ENCODE measurements around the gene TCFL5. TPM values are rescaled to one million over a fixed set of nuclear protein-coding genes. Genes with fewer than 3 reads are reported as not detected.

TCFL5 gene
- total RNA-seq, 1 experiment from 2014 or later, result 15.1 TPM

GRCh38 chr20:62873280-62873679, 11.7 kb upstream of the TCFL5 start:
- Mint-ChIP-seq H3K4me3 (ENCODE audit: unreplicated experiment) (peak overlapping the region; percentile 72), H3K9me3 (ENCODE audit: unreplicated experiment) (no peaks in the 10 kb centered on the region), H3K27ac (ENCODE audit: unreplicated experiment) (peak overlapping the region; percentile 38), H3K4me1 (ENCODE audit: low read depth, unreplicated experiment) (peaks cover 21% of the 10 kb centered on the region), H3K36me3 (ENCODE audit: insufficient read depth, unreplicated experiment) (peaks cover 32% of the 10 kb centered on the region), H3K27me3 (ENCODE audit: insufficient read depth, unreplicated experiment) (no peaks in the 10 kb centered on the region)
- no peak for DNase-seq
- no peak overlapping the region for H3K4me3 ChIP-seq (ENCODE audit: low read depth, low read length)
- CTCF ChIA-PET, result interaction anchor here (0.6 to 1.9 kb wide), 3 partner anchors 11 to 135 kb away, joined by 4 to 9 read pairs (median 7); partner anchors contain the start of gene TCFL5
- H3K9me3 ChIP-seq, result peaks cover 10% of the 10 kb centered on the region
- peaks cover 9% of the 10 kb centered on the region for H3K4me1 ChIP-seq
- H3K36me3 ChIP-seq (ENCODE audit: control insufficient read depth, insufficient read depth, low read length), result no peaks in the 10 kb centered on the region
- H3K27me3 ChIP-seq (replicated peaks; ENCODE audit: control insufficient read depth, insufficient read depth, low read length), result no peaks in the 10 kb centered on the region
- POLR2A ChIA-PET, result no interaction called here
- BruUV-seq (replicated peaks), result no TSS peak
- intact Hi-C loops (cut with micrococcal nuclease; ENCODE audit: unreplicated experiment), result loop anchor here (2.0 kb wide), 1 partner anchor 136 kb away; no protein-coding TSS in a partner anchor
- no peak for TF ChIP-seq CTCF (IDR thresholded peaks at IDR 0.05; ENCODE audit: insufficient read depth in 1 of 2, low read depth in 1 of 2, low read length in 1 of 2, severe bottlenecking in 1 of 2, unreplicated experiment in 1 of 2)

- CTCF ChIA-PET, result interaction anchor here (1.3 to 1.9 kb wide), 2 partner anchors 11 to 100 kb away, joined by 4 to 9 read pairs; partner anchors contain the start of gene TCFL5
- POLR2A ChIA-PET, result no interaction called here
- intact Hi-C loops (cut with micrococcal nuclease; ENCODE audit: unreplicated experiment), result loop anchor here (2.0 kb wide), 1 partner anchor 136 kb away; no protein-coding TSS in a partner anchor
- Histone ChIP-seq H3K9me3 (peaks cover 10% of the 10 kb centered on the region), H3K36me3 (ENCODE audit: control insufficient read depth, insufficient read depth, low read length) (no peaks in the 10 kb centered on the region), H3K4me1 (peaks cover 9% of the 10 kb centered on the region), H3K27me3 (replicated peaks; ENCODE audit: control insufficient read depth, insufficient read depth, low read length) (no peaks in the 10 kb centered on the region), H3K4me3 (ENCODE audit: low read depth, low read length) (no peak overlapping the region)
- BruUV-seq (replicated peaks), result no TSS peak
- no peak for TF ChIP-seq CTCF (IDR thresholded peaks at IDR 0.05; ENCODE audit: insufficient read depth in 1 of 2, low read depth in 1 of 2, low read length in 1 of 2, severe bottlenecking in 1 of 2, unreplicated experiment in 1 of 2)
- DNase-seq, result no peak
- H3K36me3 Mint-ChIP-seq (ENCODE audit: insufficient read depth, unreplicated experiment), result peaks cover 32% of the 10 kb centered on the region
- peaks cover 21% of the 10 kb centered on the region for H3K4me1 Mint-ChIP-seq (ENCODE audit: low read depth, unreplicated experiment)
- H3K9me3 Mint-ChIP-seq (ENCODE audit: unreplicated experiment), result no peaks in the 10 kb centered on the region
- peak overlapping the region; percentile 38 for H3K27ac Mint-ChIP-seq (ENCODE audit: unreplicated experiment)
- peak overlapping the region; percentile 72 for H3K4me3 Mint-ChIP-seq (ENCODE audit: unreplicated experiment)
- no peaks in the 10 kb centered on the region for H3K27me3 Mint-ChIP-seq (ENCODE audit: insufficient read depth, unreplicated experiment)
These were observed 11.2 kb upstream of the TCFL5 start for GRCh38 chr20:62872862-62873261.

- TF ChIP-seq CTCF (IDR thresholded peaks at IDR 0.05; ENCODE audit: insufficient read depth in 1 of 2, low read depth in 1 of 2, low read length in 1 of 2, severe bottlenecking in 1 of 2, unreplicated experiment in 1 of 2), result no peak
- no peaks in the 10 kb centered on the region for H3K9me3 Mint-ChIP-seq (ENCODE audit: unreplicated experiment)
- H3K4me1 ChIP-seq, result peaks cover 9% of the 10 kb centered on the region
- ChIA-PET CTCF (interaction anchor here (0.6 to 1.9 kb wide), 4 partner anchors 10 to 417 kb away, joined by 3 to 9 read pairs (median 6); partner anchors contain the start of gene TCFL5), POLR2A (interaction anchor here (0.6 kb wide), 1 partner anchor 27 kb away, joined by 5 read pairs; no protein-coding TSS in a partner anchor)
- peaks cover 32% of the 10 kb centered on the region for H3K36me3 Mint-ChIP-seq (ENCODE audit: insufficient read depth, unreplicated experiment)
- no peaks in the 10 kb centered on the region for H3K27me3 Mint-ChIP-seq (ENCODE audit: insufficient read depth, unreplicated experiment)
- peaks cover 21% of the 10 kb centered on the region for H3K4me1 Mint-ChIP-seq (ENCODE audit: low read depth, unreplicated experiment)
- H3K27ac Mint-ChIP-seq (ENCODE audit: unreplicated experiment), result peak overlapping the region; percentile 38
- BruUV-seq (replicated peaks), result no TSS peak
- peaks cover 10% of the 10 kb centered on the region for H3K9me3 ChIP-seq
- H3K4me3 Mint-ChIP-seq (ENCODE audit: unreplicated experiment), result peak overlapping the region; percentile 72
- H3K27me3 ChIP-seq (replicated peaks; ENCODE audit: control insufficient read depth, insufficient read depth, low read length), result no peaks in the 10 kb centered on the region
- H3K36me3 ChIP-seq (ENCODE audit: control insufficient read depth, insufficient read depth, low read length), result no peaks in the 10 kb centered on the region
- intact Hi-C loops (cut with micrococcal nuclease; ENCODE audit: unreplicated experiment), result loop anchor here (2.0 kb wide), 1 partner anchor 136 kb away; no protein-coding TSS in a partner anchor
- H3K4me3 ChIP-seq (ENCODE audit: low read depth, low read length), result no peak overlapping the region
- no peak for DNase-seq
These were observed 10.7 kb upstream of the TCFL5 start for GRCh38 chr20:62872184-62872847.

Data from Caco-2 (cell line).